Smooth muscle cell (in vitro differentiated cells): ENCODE measurements around the gene PPT2. TPM values are rescaled to one million over a fixed set of nuclear protein-coding genes. Genes with fewer than 3 reads are reported as not detected.

Experiments
- DNase-seq: peaks from one replicate; lab custom pipeline; 2025; ENCODE audit not compliant: unreplicated experiment; lab: John Stamatoyannopoulos, UW
- H2AFZ ChIP-seq: fragments of 200-600 bp; sonication (generic); 2 replicates; pipeline ENCODE4 v1.6.0; 2016; ENCODE audit warnings: antibody characterized with exemption, low read depth, mild to moderate bottlenecking
- H3F3A ChIP-seq: fragments of 200-600 bp; sonication (generic); 2 replicates; pipeline ENCODE4 v1.6.0; 2017; ENCODE audit warnings: antibody characterized with exemption, low read depth
- H3K27ac ChIP-seq: fragments of 200-600 bp; sonication (generic); 2 replicates; pipeline ENCODE4 v1.5.1; 2016; ENCODE audit warnings: low read depth, mild to moderate bottlenecking
- H3K27me3 ChIP-seq: fragments of 200-600 bp; sonication (generic); 2 replicates; pipeline ENCODE4 v1.6.1; 2016; ENCODE audit warnings: low read depth, mild to moderate bottlenecking
- H3K36me3 ChIP-seq: fragments of 200-600 bp; sonication (generic); 2 replicates; pipeline ENCODE4 v1.5.1; 2016; ENCODE audit warnings: low read depth
- H3K4me1 ChIP-seq: fragments of 200-600 bp; sonication (generic); 2 replicates; pipeline ENCODE4 v1.5.1; 2016; ENCODE audit warnings: low read depth
- H3K4me2 ChIP-seq: fragments of 200-600 bp; sonication (generic); 2 replicates; pipeline ENCODE4 v1.6.0; 2016; ENCODE audit warnings: mild to moderate bottlenecking
- H3K4me3 ChIP-seq: fragments of 200-600 bp; sonication (generic); 2 replicates; pipeline ENCODE4 v1.5.1; 2016; ENCODE audit warnings: mild to moderate bottlenecking
- H3K79me2 ChIP-seq: fragments of 200-600 bp; sonication (generic); 2 replicates; pipeline ENCODE4 v1.6.0; 2016; ENCODE audit warnings: low read depth, mild to moderate bottlenecking
- H3K9ac ChIP-seq: fragments of 200-600 bp; sonication (generic); 2 replicates; pipeline ENCODE4 v1.6.0; 2016; ENCODE audit warnings: low read depth
- H3K9me3 ChIP-seq: fragments of 200-600 bp; sonication (generic); replicated peaks from 2 replicates; pipeline ENCODE4 v1.5.1; 2016; ENCODE audit warnings: low read depth
- H4K20me1 ChIP-seq: fragments of 200-600 bp; sonication (generic); 2 replicates; pipeline ENCODE4 v1.6.0; 2016; ENCODE audit warnings: low read depth
- CTCF ChIP-seq: fragments of 200-600 bp; sonication (generic); IDR thresholded peaks from 2 replicates; pipeline ENCODE4 v1.5.1; 2017; ENCODE audit warnings: borderline replicate concordance, mild to moderate bottlenecking, antibody characterized with exemption; ENCODE audit not compliant: insufficient read depth, poor library complexity, severe bottlenecking
- WGBS: methylation state at CpG from one replicate; pipeline ENCODE4 v1.1.7; 2016; ENCODE audit warnings: low lambda C conversion rate; 5-methylcytosine and 5-hydroxymethylcytosine counted together
- polyA plus RNA-seq: library from polyadenylated mRNA; unstranded; fragments of >200 nt; fragmentation: Nextera tagmentation; extraction: Ambion mirVana; gene quantifications from 2 replicates; pipeline ENCODE4 v1.2.1, GENCODE V29; 2016
- total RNA-seq: library from RNA; depleted of rRNA; stranded (reverse); fragments of >200 nt; gene quantifications from 2 replicates; pipeline ENCODE4 v1.2.3, GENCODE V29; 2014

Gene PPT2
- total and polyA plus RNA-seq, 2 experiments from 2014 or later = 15.7 to 17.5 TPM

GRCh38 chr6:32116674-32117073 lies 37.3 kb upstream of the PPT2 start:
- Histone ChIP-seq H3K4me2 (no peak overlapping the region), H3K79me2 (no peaks in the 10 kb centered on the region), H3F3A (peaks cover 7% of the 10 kb centered on the region), H3K27me3 (no peaks in the 10 kb centered on the region), H4K20me1 (no peaks in the 10 kb centered on the region), H3K9me3 (no peaks in the 10 kb centered on the region), H3K4me3 (no peak overlapping the region), H2AFZ (no peak overlapping the region), H3K27ac (no peak overlapping the region), H3K9ac (no peak overlapping the region), H3K4me1 (no peaks in the 10 kb centered on the region), H3K36me3 (no peaks in the 10 kb centered on the region)
- WGBS = 95% methylated on average over 7 of the region's 7 CpGs
- DNase-seq = no peak
- peak; percentile 30 for TF ChIP-seq CTCF

GRCh38 chr6:32117461-32117860 lies 36.5 kb upstream of the PPT2 start:
- Histone ChIP-seq H3K36me3 (no peaks in the 10 kb centered on the region), H3K9me3 (no peaks in the 10 kb centered on the region), H3K4me2 (no peak overlapping the region), H3K79me2 (no peaks in the 10 kb centered on the region), H3F3A (peaks cover 2% of the 10 kb centered on the region), H3K4me1 (no peaks in the 10 kb centered on the region), H2AFZ (no peak overlapping the region), H3K4me3 (no peak overlapping the region), H3K27ac (no peak overlapping the region), H4K20me1 (no peaks in the 10 kb centered on the region), H3K27me3 (no peaks in the 10 kb centered on the region), H3K9ac (no peak overlapping the region)
- WGBS = 98% methylated on average over 8 of the region's 9 CpGs
- no peak for DNase-seq
- no peak for TF ChIP-seq CTCF

GRCh38 chr6:32118782-32119628 lies 34.9 kb upstream of the PPT2 start:
- no peaks in the 10 kb centered on the region for H3K9me3 ChIP-seq
- H3K4me2 ChIP-seq = no peak overlapping the region
- H3K36me3 ChIP-seq = no peaks in the 10 kb centered on the region
- no peaks in the 10 kb centered on the region for H3K27me3 ChIP-seq
- no peaks in the 10 kb centered on the region for H3K79me2 ChIP-seq
- no peaks in the 10 kb centered on the region for H3F3A ChIP-seq
- no peaks in the 10 kb centered on the region for H3K4me1 ChIP-seq
- 29% methylated on average over 17 of the region's 17 CpGs for WGBS
- H3K4me3 ChIP-seq = no peak overlapping the region
- no peak overlapping the region for H3K9ac ChIP-seq
- no peak overlapping the region for H3K27ac ChIP-seq
- no peaks in the 10 kb centered on the region for H4K20me1 ChIP-seq
- peak; percentile 96 for TF ChIP-seq CTCF
- no peak overlapping the region for H2AFZ ChIP-seq
- peak; percentile 37 for DNase-seq
